Heart left ventricle (tissue), 16 donors: ENCODE results near the gene PHKB. TPM values are rescaled to one million over a fixed set of nuclear protein-coding genes. Genes with fewer than 3 reads are reported as not detected.

ENCODE experiments used
- ATAC-seq, 4 donors: fragments of 200-7000 bp; cut with Tn5 transposase; one replicate each; pipeline ENCODE4 v1.9.1; 2020 to 2022; ENCODE audit warnings: moderate library complexity in 4 of 4, mild to moderate bottlenecking in 3 of 4, moderate number of reproducible peaks in 1 of 4
- DNase-seq, 5 donors: peaks; one replicate each; pipeline ENCODE4 v3.0.0-alpha.2; 2020
- H3K27ac ChIP-seq, 12 donors: fragments of 200-600 bp; sonication (generic) in 4 of 12; one replicate each; pipeline versions ENCODE4 v1.5.0 to v1.8.0; 2016 to 2022; ENCODE audit warnings: mild to moderate bottlenecking in 2 of 12
- H3K27me3 ChIP-seq, 9 donors: fragments of 200-600 bp; sonication (generic) in 2 of 9; one replicate each; pipeline versions ENCODE4 v1.5.1 to v1.8.0; 2016 to 2022; ENCODE audit warnings: mild to moderate bottlenecking in 3 of 9
- H3K36me3 ChIP-seq, 9 donors: fragments of 200-600 bp; sonication (generic) in 2 of 9; one replicate each; pipeline versions ENCODE4 v1.5.0 to v1.8.0; 2018 to 2022; ENCODE audit warnings: mild to moderate bottlenecking in 2 of 9
- H3K4me1 ChIP-seq, 12 donors: fragments of 200-600 bp; sonication (generic) in 4 of 12; one replicate each; pipeline versions ENCODE4 v1.5.0 to v1.8.0; 2016 to 2022; ENCODE audit warnings: mild to moderate bottlenecking in 3 of 12
- H3K4me3 ChIP-seq, 12 donors: fragments of 200-600 bp; sonication (generic) in 4 of 12; one replicate each; pipeline versions ENCODE4 v1.5.0 to v1.8.0; 2017 to 2022; ENCODE audit warnings: mild to moderate bottlenecking in 9 of 12, moderate library complexity in 4 of 12
- H3K9me3 ChIP-seq, 12 donors: fragments of 200-600 bp; sonication (generic) in 4 of 12; one replicate each; pipeline versions ENCODE4 v1.5.0 to v1.8.0; 2016 to 2022; ENCODE audit warnings: mild to moderate bottlenecking in 1 of 12
- POLR2A ChIP-seq, 2 donors: fragments of 450-650 bp; IDR thresholded peaks; one replicate each; pipeline ENCODE4 v1.6.1; 2017; ENCODE audit warnings: antibody characterized with exemption in 2 of 2, mild to moderate bottlenecking in 2 of 2, moderate library complexity in 2 of 2
- WGBS, 4 donors: extraction: QIAGEN DNeasy Blood & Tissue Kit in 2 of 4; methylation state at CpG; one replicate each; pipeline versions ENCODE4 v1.1.5 to v1.1.7; 2013 to 2018; 5-methylcytosine and 5-hydroxymethylcytosine counted together
- intact Hi-C, 10 donors: fragments of 100-400 bp; cut with DNase I; formaldehyde crosslinking; loops; one replicate each; pipeline versions ENCODE4 v1.11.1 to v1.14.2; 2022
- polyA plus RNA-seq, 2 donors: library from polyadenylated mRNA; stranded (reverse); fragments of 200-250 nt; gene quantifications; one replicate each; pipeline ENCODE4 v1.2.3, GENCODE V29; 2013
- total RNA-seq, 9 donors: library from RNA; depleted of rRNA in 2 of 9; stranded (reverse); fragments of >200 nt in 2 of 9; fragmentation: NEBNext Ultra II Directional in 3 of 9; extraction: Animal tissue kit (Norgen Biotek cat#: 25700) in 3 of 9; gene quantifications; one replicate each; pipeline versions ENCODE4 v1.1.0 to v1.2.4, GENCODE V29; 2016 to 2023
- TF ChIP-seq, protein P1 (sequence below), 12 donors: fragments of 200-600 bp; sonication (generic) in 4 of 12; IDR thresholded peaks; one replicate each; pipeline versions ENCODE4 v1.5.0 to v1.8.0; 2018 to 2022; ENCODE audit warnings: antibody characterized with exemption in 12 of 12, mild to moderate bottlenecking in 5 of 12
- donor health status: ischemic (EF 13 %, LVEDD 7.1; RV severe dilation, severe dysfunction).
- donor health status: healthy with polysubstance abuse.
- donor health status: DM: no; HTN: yes; CAD: no.
- donor health status: DM: no; HTN: no; CAD: no.
- donor health status: ischemic (EF 25% LVEDD 6.9; RV normal size, moderate dysfunction).
- donor health status: ischemic (EF 25% LVEDD 5.7; RV mildly dilated, moderate dysfunction).
- donor health status: healthy.
- donor health status: DM: yes; HTN: yes; CAD: no.
- donor health status: ischemic (EF 35%, LVEDD 5.7; RV mildly dilated, moderate dysfunction).
- donor health status: nonischemic (EF 11% LVEDD 7.7; RV severe dilation, severe dysfunction).
- donor health status: DM: yes; HTN: yes; CAD: no.
- donor health status: PGD.
- donor health status: ischemic (EF 29% LVEDD 5.4; RV normal size, mild dysfunction).
- donor health status: nonischemic (EF 23%, LVEDD 6.1; RV moderate dilation, normal function).

The PHKB gene
- total and polyA plus RNA-seq, 11 donors: 14.2 to 70.1 (median 61.3) TPM

DNA sequence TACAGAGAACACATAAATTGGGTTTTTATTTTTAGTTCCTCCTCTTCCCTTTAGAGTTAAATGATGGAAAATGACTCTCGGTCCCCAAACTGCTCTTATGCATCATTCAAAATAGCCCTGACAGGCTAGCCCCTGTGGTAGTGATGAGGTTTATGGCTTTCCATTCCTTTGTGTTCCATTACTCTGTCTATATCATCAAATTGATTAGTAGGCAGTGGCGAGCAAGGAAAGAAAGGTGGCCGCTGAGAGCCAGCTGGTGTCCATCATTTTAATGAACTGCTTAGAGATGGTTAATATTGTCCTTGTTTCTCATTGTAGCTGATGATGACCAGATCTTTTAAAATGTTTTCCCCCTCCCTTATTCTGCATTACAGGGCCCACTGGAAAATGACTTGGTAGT lies 179.5 kb downstream of the PHKB start:
- TF ChIP-seq, protein P1, sequence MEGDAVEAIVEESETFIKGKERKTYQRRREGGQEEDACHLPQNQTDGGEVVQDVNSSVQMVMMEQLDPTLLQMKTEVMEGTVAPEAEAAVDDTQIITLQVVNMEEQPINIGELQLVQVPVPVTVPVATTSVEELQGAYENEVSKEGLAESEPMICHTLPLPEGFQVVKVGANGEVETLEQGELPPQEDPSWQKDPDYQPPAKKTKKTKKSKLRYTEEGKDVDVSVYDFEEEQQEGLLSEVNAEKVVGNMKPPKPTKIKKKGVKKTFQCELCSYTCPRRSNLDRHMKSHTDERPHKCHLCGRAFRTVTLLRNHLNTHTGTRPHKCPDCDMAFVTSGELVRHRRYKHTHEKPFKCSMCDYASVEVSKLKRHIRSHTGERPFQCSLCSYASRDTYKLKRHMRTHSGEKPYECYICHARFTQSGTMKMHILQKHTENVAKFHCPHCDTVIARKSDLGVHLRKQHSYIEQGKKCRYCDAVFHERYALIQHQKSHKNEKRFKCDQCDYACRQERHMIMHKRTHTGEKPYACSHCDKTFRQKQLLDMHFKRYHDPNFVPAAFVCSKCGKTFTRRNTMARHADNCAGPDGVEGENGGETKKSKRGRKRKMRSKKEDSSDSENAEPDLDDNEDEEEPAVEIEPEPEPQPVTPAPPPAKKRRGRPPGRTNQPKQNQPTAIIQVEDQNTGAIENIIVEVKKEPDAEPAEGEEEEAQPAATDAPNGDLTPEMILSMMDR (IDR thresholded peaks at IDR 0.05): no peak
- no peak for TF ChIP-seq POLR2A (IDR thresholded peaks at IDR 0.05)
- Histone ChIP-seq H3K4me1 (peaks cover 0 to 25% (median 8%) of the 10 kb centered on the region in 12 donors), H3K4me3 (no peak overlapping the region), H3K9me3 (no peaks in the 10 kb centered on the region), H3K27ac (no peak overlapping the region), H3K27me3 (no peaks in the 10 kb centered on the region), H3K36me3 (peaks cover 0 to 29% (median 12%) of the 10 kb centered on the region in 9 donors)
- intact Hi-C loops: loop anchor here in 1 of 10 donors (10.0 kb wide), 1 partner anchor 176 kb away; the partner anchor contains the start of genes ITFG1 and PHKB
- ATAC-seq (no peak), DNase-seq (no peak)
- 92 to 99% (median 97%) methylated on average over 3 of the region's 3 CpGs for WGBS, 4 donors

DNA sequence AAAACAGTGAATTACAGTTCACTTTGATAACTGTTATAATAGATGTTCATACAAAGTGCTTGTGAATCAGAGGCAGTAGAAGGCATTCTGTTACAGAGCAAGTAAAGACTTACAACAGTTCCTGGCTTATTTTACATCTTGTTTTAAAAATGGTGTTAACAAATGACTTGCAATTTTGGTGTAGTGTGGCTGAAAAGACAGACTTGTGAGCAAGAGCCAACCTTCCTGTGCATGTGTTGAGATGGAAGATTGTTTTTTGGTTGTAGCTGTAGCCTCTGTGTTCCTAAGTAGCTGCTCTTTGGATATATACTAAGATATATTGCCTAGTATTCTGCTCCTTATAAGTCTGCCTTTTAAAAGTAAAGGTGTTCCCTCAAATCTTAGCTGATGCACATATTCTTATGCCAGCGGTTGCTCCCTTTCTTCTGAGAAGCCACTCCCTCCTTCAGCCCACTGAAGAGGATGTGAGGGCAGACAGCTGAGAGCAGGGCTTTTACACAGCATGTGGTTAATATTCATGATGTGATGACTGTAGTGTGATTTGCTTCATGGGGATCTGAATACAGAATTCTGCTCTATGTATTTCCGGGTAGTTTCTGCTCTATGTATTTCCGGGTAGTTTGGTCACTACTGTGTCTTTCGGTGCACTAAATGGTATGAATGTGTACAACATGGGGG lies 182.3 kb downstream of the PHKB start:
- intact Hi-C loops: loop anchor here in 1 of 10 donors (10.0 kb wide), 1 partner anchor 179 kb away; the partner anchor contains the start of genes ITFG1 and PHKB
- 81 to 82% (median 81%) methylated on average over 4 of the region's 4 CpGs for WGBS, 4 donors
- no peak overlapping the region for H3K4me3 ChIP-seq
- H3K36me3 ChIP-seq: peaks cover 0 to 45% (median 25%) of the 10 kb centered on the region in 9 donors
- TF ChIP-seq, protein P1 (IDR thresholded peaks at IDR 0.05): no peak
- no peak for TF ChIP-seq POLR2A (IDR thresholded peaks at IDR 0.05)
- no peak for DNase-seq
- ATAC-seq: peak in 1 of 4 donors; percentile 24
- H3K27me3 ChIP-seq: no peaks in the 10 kb centered on the region
- H3K9me3 ChIP-seq: no peaks in the 10 kb centered on the region
- H3K4me1 ChIP-seq: peaks cover 0 to 25% (median 8%) of the 10 kb centered on the region in 12 donors
- peak overlapping the region in 1 of 12 donors; percentile 23 for H3K27ac ChIP-seq

GRCh38 chr16:47644166-47644565 lies 183.0 kb downstream of the PHKB start:
- DNase-seq: peak in 3 of 5 donors; percentile 27 to 45 (median 39)
- H3K4me3 ChIP-seq: no peak overlapping the region

GRCh38 chr16:47644661-47645060 lies 183.5 kb downstream of the PHKB start:
- intact Hi-C loops: loop anchor here in 1 of 10 donors (5.0 to 10.0 kb wide), 2 partner anchors 180 to 502 kb away; partner anchors contain the start of genes ITFG1, NETO2 and PHKB
- no peak for TF ChIP-seq POLR2A (IDR thresholded peaks at IDR 0.05)
- TF ChIP-seq, protein P1 (IDR thresholded peaks at IDR 0.05): no peak
- DNase-seq: no peak
- H3K27me3 ChIP-seq: no peaks in the 10 kb centered on the region
- no peaks in the 10 kb centered on the region for H3K9me3 ChIP-seq
- no peak overlapping the region for H3K27ac ChIP-seq
- H3K4me1 ChIP-seq: peaks cover 0 to 25% (median 8%) of the 10 kb centered on the region in 12 donors
- H3K4me3 ChIP-seq: no peak overlapping the region
- peak in 2 of 4 donors; percentile 60 to 67 for ATAC-seq
- H3K36me3 ChIP-seq: peaks cover 0 to 57% (median 37%) of the 10 kb centered on the region in 9 donors

More at GRCh38 chr16:47644166-47644565, 183.0 kb downstream of the PHKB start:
- Histone ChIP-seq H3K27ac (peak overlapping the region in 1 of 12 donors; percentile 23), H3K36me3 (peaks cover 0 to 52% (median 32%) of the 10 kb centered on the region in 9 donors), H3K9me3 (no peaks in the 10 kb centered on the region), H3K27me3 (no peaks in the 10 kb centered on the region), H3K4me1 (peaks cover 0 to 25% (median 8%) of the 10 kb centered on the region in 12 donors)
- WGBS, 4 donors: 10 to 15% (median 13%) methylated on average over 2 of the region's 2 CpGs
- ATAC-seq: peak in 3 of 4 donors; percentile 24 to 55 (median 54)
- TF ChIP-seq POLR2A (IDR thresholded peaks at IDR 0.05): no peak
- TF ChIP-seq, protein P1 (IDR thresholded peaks at IDR 0.05): no peak
- intact Hi-C loops: loop anchor here in 1 of 10 donors (10.0 kb wide), 1 partner anchor 179 kb away; the partner anchor contains the start of genes ITFG1 and PHKB
